Tibial artery (tissue), 4 donors: Measurements from ENCODE around the gene ALKBH6.

Source experiments
- DNase-seq, 2 donors: peaks; one replicate each; pipeline ENCODE4 v3.0.0-alpha.2; 2019
- H3K27ac ChIP-seq, 2 donors: fragments of 200-600 bp; sonication (generic) in 1 of 2; 1 replicate in 1 of 2; 2 replicates in 1 of 2; pipeline ENCODE4 v1.5.1; 2018 to 2019; ENCODE audit warnings: mild to moderate bottlenecking in 1 of 2
- H3K27me3 ChIP-seq, 2 donors: fragments of 200-600 bp; sonication (generic) in 1 of 2; one replicate each; pipeline versions ENCODE4 v1.5.1 to v1.6.0; 2016 to 2019
- H3K36me3 ChIP-seq, 3 donors: fragments of 200-600 bp; sonication (generic) in 2 of 3; one replicate each; pipeline ENCODE4 v1.5.1; 2016 to 2019; ENCODE audit warnings: mild to moderate bottlenecking in 2 of 3
- H3K4me1 ChIP-seq, 4 donors: fragments of 200-600 bp; sonication (generic) in 2 of 4; 1 replicate in 3 of 4; 2 replicates in 1 of 4; pipeline ENCODE4 v1.5.1; 2016 to 2019
- H3K4me3 ChIP-seq, 2 donors: fragments of 200-600 bp; sonication (generic) in 1 of 2; 1 replicate in 1 of 2; 2 replicates in 1 of 2; pipeline ENCODE4 v1.5.1; 2018 to 2019; ENCODE audit warnings: mild to moderate bottlenecking in 2 of 2
- H3K9me3 ChIP-seq, 3 donors: fragments of 200-600 bp; sonication (generic) in 1 of 3; one replicate each; pipeline ENCODE4 v1.5.1; 2016 to 2019
- intact Hi-C: fragments of 100-400 bp; cut with DNase I; formaldehyde crosslinking; loops from one replicate; pipeline ENCODE4 v1.15.0; 2023; ENCODE audit warnings: low total_unique reads
- TF ChIP-seq, protein P1 (sequence below), 2 experiments: fragments of 200-600 bp in 1 of 2; fragments of 450-650 bp in 1 of 2; IDR thresholded peaks; one replicate each; pipeline ENCODE4 v1.5.1; 2017 to 2019; ENCODE audit warnings: antibody characterized with exemption in 2 of 2, mild to moderate bottlenecking in 1 of 2, moderate library complexity in 1 of 2

The ALKBH6 gene

GRCh38 chr19:36032251-36033104, 18.5 kb upstream of the ALKBH6 start, which contains the start of gene CLIP3:
Gene CLIP3 (minus strand): TSS chr19:36032873. CDS start chr19:36032357, 516 bp downstream.
- TF ChIP-seq, protein P1, sequence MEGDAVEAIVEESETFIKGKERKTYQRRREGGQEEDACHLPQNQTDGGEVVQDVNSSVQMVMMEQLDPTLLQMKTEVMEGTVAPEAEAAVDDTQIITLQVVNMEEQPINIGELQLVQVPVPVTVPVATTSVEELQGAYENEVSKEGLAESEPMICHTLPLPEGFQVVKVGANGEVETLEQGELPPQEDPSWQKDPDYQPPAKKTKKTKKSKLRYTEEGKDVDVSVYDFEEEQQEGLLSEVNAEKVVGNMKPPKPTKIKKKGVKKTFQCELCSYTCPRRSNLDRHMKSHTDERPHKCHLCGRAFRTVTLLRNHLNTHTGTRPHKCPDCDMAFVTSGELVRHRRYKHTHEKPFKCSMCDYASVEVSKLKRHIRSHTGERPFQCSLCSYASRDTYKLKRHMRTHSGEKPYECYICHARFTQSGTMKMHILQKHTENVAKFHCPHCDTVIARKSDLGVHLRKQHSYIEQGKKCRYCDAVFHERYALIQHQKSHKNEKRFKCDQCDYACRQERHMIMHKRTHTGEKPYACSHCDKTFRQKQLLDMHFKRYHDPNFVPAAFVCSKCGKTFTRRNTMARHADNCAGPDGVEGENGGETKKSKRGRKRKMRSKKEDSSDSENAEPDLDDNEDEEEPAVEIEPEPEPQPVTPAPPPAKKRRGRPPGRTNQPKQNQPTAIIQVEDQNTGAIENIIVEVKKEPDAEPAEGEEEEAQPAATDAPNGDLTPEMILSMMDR (IDR thresholded peaks at IDR 0.05) = peak; percentile 20 to 33
- peak within 1 kb of the TSS; percentile 79 to 85 for H3K27ac ChIP-seq
- no peaks in the 10 kb centered on the region for H3K27me3 ChIP-seq
- peak; percentile 62 to 86 for DNase-seq
- peaks cover 0 to 24% (median 4%) of the 10 kb centered on the region in 3 donors for H3K36me3 ChIP-seq
- peaks cover 0 to 19% (median 12%) of the 10 kb centered on the region in 4 donors for H3K4me1 ChIP-seq
- intact Hi-C loops = no loop called here
- H3K9me3 ChIP-seq = no peaks in the 10 kb centered on the region
- H3K4me3 ChIP-seq = peak within 1 kb of the TSS; percentile 69 to 84

DNA sequence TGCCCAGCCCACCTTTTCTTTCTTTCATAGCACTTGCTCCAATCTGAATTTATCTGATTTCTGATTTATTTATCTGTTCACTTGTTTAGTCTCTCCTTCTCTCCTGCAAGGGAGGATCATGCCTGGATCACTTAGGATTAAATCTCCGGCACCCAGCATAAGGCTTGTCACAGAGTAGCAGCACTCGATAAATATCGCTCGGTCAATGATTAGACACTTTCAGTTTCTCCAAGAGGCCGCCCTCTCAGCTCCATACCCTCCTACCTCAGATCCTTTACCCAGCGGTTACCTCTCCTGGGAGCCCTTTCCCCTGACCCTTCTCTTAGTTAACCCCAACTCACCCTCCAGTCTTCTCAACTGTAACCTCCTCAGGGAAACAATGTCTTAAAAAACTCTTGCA, 17.3 kb upstream of the ALKBH6 start:
- TF ChIP-seq, protein P1 (IDR thresholded peaks at IDR 0.05) = no peak
- intact Hi-C loops = no loop called here
- H3K27me3 ChIP-seq = no peaks in the 10 kb centered on the region
- no peaks in the 10 kb centered on the region for H3K9me3 ChIP-seq
- no peak overlapping the region for H3K27ac ChIP-seq
- no peak overlapping the region for H3K4me3 ChIP-seq
- peaks cover under 1 to 33% (median 14%) of the 10 kb centered on the region in 3 donors for H3K36me3 ChIP-seq
- peaks cover 0 to 19% (median 12%) of the 10 kb centered on the region in 4 donors for H3K4me1 ChIP-seq
- no peak for DNase-seq

DNA sequence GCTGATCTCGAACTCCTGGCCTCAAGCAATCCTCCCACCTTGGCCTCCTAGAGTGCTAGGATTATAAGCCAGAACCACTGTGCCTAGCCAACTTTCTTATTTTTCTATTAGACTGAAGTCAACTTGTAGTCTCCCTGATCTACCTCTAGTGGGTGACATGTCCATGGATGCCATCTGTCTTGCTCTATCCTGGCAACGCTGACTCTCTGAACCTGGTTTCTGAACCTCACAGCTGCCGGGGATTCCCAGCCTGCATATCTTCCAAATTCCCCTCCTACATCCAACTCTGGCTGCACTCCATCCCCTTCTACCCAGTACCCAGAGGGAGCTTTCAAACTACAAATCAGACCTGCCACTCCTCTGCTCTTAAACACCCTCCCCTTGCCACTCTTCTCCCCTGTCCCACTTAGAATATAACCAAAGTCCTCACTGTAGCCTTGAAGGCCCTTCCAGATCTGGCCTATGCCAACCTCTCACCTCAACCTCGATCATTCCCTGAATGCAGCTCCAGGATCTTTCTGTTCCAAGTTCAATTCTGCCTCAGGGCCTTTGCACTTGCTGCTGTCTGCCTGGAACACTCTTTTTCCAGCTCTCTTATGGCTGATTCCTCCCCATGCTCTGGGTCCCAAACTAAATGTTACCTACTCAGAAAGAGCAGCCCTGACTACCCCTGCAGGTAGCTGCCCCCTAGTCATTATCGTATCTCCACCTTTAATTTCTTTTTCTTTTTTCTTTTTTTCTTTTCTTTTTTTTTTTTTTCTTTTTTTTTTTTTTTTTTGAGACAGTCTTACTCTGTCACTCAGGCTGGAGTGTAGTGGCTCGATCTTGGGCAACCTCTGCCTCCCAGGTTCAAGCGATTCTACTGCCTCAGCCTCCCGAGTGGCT, 16.5 kb upstream of the ALKBH6 start:
- H3K36me3 ChIP-seq = peaks cover 4 to 40% (median 15%) of the 10 kb centered on the region in 3 donors
- H3K9me3 ChIP-seq = no peaks in the 10 kb centered on the region
- intact Hi-C loops = no loop called here
- no peak for DNase-seq
- H3K27me3 ChIP-seq = no peaks in the 10 kb centered on the region
- TF ChIP-seq, protein P1 (IDR thresholded peaks at IDR 0.05) = no peak
- H3K4me1 ChIP-seq = peaks cover 0 to 19% (median 12%) of the 10 kb centered on the region in 4 donors
- H3K4me3 ChIP-seq = no peak overlapping the region
- no peak overlapping the region for H3K27ac ChIP-seq

- Histone ChIP-seq H3K27ac (no peak overlapping the region), H3K36me3 (peaks cover 4 to 48% (median 26%) of the 10 kb centered on the region in 3 donors), H3K4me3 (no peak overlapping the region), H3K9me3 (no peaks in the 10 kb centered on the region), H3K27me3 (no peaks in the 10 kb centered on the region), H3K4me1 (peaks cover 0 to 19% (median 12%) of the 10 kb centered on the region in 4 donors)
- TF ChIP-seq, protein P1 (IDR thresholded peaks at IDR 0.05) = no peak
- no peak for DNase-seq
- intact Hi-C loops = no loop called here
Measured at GRCh38 chr19:36028313-36029041, 14.5 kb upstream of the ALKBH6 start.

DNA sequence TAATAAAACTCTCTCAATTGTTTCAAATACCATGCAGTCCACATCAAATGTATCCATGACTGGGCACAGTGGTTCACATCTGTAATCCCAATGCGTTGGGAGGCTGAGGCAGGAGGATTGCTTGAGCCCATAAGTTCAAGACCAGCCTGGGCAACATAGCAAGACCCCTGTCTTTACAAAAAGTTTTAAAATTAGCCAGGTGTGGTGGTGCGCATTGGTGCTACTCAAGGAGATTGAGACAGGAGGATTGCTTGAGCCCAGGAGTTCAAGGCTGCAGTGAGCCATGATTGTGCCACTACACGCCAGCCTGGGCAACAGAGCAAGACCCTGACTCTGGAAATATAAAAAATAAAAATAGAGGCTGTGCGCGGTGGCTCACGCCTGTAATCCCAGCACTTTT, 13.7 kb upstream of the ALKBH6 start:
- Histone ChIP-seq H3K9me3 (no peaks in the 10 kb centered on the region), H3K4me3 (no peak overlapping the region), H3K4me1 (peaks cover 0 to 11% (median 7%) of the 10 kb centered on the region in 4 donors), H3K27me3 (no peaks in the 10 kb centered on the region), H3K36me3 (peaks cover 4 to 55% (median 26%) of the 10 kb centered on the region in 3 donors), H3K27ac (no peak overlapping the region)
- no peak for DNase-seq
- intact Hi-C loops = no loop called here
- TF ChIP-seq, protein P1 (IDR thresholded peaks at IDR 0.05) = no peak
